ENCODE data around the gene MTG2.

The MTG2 gene, protein sequence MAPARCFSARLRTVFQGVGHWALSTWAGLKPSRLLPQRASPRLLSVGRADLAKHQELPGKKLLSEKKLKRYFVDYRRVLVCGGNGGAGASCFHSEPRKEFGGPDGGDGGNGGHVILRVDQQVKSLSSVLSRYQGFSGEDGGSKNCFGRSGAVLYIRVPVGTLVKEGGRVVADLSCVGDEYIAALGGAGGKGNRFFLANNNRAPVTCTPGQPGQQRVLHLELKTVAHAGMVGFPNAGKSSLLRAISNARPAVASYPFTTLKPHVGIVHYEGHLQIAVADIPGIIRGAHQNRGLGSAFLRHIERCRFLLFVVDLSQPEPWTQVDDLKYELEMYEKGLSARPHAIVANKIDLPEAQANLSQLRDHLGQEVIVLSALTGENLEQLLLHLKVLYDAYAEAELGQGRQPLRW

DNA sequence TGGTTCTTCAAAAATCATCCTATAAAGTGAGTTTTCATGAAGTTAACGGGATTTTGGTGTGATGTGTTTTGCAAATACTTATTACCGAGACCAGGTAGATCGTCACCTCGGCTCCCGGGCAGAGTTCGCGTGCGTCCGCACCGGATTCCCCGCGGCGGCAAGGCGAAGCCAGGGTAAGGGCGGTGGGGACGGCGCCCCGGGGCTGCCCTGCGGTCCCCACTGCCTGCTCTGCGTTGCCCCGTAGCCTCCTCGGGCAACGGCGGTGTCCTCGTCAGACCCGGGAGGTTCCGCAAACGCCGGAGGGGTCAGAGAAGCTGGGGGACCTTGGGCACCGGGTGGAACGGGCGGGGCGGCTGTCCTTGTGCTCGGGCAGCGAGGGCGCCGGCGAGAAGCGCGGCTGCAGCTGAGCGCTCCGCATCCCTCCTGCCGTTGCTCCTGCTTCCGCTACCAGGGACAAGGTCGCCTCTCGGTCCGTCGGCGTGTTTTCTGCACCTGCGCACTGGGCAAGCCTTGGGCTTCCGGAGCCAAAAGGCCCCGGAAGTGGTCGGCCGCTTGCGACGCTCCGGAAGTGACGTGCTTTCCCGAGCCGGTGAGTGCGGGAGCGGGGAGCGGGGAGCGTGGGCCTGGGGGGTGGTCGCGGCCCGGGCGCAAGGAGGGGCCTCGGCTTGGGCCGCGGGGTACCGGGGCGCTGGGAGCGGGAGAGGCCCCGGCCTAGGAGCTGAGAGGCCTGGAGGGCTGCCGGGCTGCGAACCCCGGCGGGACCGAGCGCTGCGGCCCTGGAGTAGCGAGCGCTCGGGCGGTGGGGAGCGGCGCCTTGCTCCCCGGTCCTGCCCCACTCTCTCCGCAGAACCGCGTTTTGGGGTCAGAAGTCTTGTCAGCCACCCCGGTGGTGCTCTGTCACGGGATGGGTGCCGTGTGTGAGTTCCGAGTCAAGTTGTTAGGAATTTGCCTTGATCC is at the start of gene MTG2:
MTG2 (plus strand) TSS at position 560 of the 957 bp plus-strand sequence. CDS start 10,393 bp downstream, outside the sequence.
- in situ Hi-C loops (cut with HindIII; ENCODE audit: low sequenced_read_pairs), result no loop called here

GRCh38 chr20:62133051-62133845 is 49.6 kb upstream of the MTG2 start:
- in situ Hi-C loops (cut with HindIII; ENCODE audit: low sequenced_read_pairs), result loop anchor here (5.0 to 10.0 kb wide), 2 partner anchors 41 to 88 kb away; no protein-coding TSS in a partner anchor

- in situ Hi-C loops (cut with HindIII; ENCODE audit: low sequenced_read_pairs), result loop anchor here (5.0 to 10.0 kb wide), 2 partner anchors 42 to 89 kb away; no protein-coding TSS in a partner anchor
These were observed 49.0 kb upstream of the MTG2 start for GRCh38 chr20:62133864-62134263.

DNA sequence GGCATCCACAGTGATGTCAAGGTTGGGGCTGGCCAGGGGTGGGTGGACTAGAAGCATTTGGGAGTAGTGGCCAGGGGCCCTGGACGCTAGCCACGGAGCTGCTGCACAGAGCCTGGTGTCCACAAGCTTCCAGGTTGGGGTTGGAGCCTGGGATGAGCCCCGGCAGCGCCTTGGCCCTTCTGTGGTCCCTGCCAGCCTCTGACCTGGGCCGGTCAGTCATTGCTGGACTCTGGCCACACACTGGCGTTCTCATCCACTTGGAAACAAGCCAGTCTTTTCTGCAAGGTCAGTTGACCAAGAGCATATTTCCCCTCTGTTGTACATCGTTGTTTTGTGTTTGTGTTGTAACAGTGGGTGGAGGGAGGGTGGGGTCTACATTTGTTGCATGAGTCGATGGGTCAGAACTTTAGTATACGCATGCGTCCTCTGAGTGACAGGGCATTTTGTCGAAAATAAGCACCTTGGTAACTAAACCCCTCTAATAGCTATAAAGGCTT is 48.0 kb upstream of the MTG2 start:
- in situ Hi-C loops (cut with HindIII; ENCODE audit: low sequenced_read_pairs), result loop anchor here (5.0 to 10.0 kb wide), 2 partner anchors 42 to 90 kb away; no protein-coding TSS in a partner anchor

GRCh38 chr20:62135573-62136266 is 47.1 kb upstream of the MTG2 start:
- in situ Hi-C loops (cut with HindIII; ENCODE audit: low sequenced_read_pairs), result loop anchor here (10.0 kb wide), 1 partner anchor 91 kb away; no protein-coding TSS in a partner anchor

GRCh38 chr20:62136283-62137091 is 46.3 kb upstream of the MTG2 start:
- in situ Hi-C loops (cut with HindIII; ENCODE audit: low sequenced_read_pairs), result loop anchor here (10.0 kb wide), 1 partner anchor 92 kb away; no protein-coding TSS in a partner anchor

DNA sequence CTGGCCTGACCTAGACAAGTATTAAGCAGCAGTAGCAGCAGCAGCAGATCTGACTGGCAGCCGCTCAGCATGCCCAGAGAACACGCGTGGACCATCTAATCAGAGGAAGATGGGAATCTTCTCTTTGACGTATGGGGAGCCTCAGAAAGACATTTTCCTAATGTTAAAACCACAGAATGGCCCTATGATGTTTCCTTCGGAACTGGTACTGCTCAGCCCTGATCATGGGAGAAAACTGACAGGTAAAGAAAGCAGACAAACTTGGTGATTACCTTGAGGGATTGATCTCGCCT is 45.8 kb upstream of the MTG2 start:
- in situ Hi-C loops (cut with HindIII; ENCODE audit: low sequenced_read_pairs), result loop anchor here (10.0 kb wide), 1 partner anchor 92 kb away; no protein-coding TSS in a partner anchor

DNA sequence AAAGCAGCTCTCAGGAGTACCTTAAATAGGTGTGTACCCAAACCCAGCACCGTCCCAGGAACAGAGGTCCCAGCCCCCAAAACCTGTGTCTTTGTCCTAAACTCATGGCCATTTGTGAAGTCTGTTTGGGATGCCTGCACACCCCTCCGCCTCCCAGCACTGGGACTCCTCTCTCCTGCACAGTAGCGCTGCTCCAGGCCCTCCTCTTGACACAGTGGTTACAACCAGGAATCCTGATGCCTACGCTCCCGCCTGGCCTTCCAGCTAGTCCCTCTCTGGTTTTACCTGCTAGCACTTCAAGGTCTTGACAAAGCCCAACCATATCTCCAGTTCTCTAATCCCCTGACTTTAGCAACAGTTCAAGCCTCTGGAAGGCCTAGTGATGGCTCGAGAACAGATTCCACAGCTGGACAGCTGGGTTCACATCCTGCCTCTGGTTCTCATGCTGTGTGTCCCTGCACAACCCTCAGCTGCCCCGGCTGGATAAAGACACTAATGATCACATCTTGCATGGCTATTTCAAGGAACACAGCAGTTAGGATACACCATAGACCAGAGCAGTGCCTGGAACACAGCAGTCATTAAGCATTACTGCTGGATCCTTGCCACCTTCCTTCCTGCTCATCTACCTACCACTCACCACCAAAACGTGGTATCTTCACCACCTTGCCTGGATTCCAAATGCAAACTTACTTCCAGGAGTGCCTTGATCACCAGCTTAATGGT is 45.2 kb upstream of the MTG2 start:
- in situ Hi-C loops (cut with HindIII; ENCODE audit: low sequenced_read_pairs), result loop anchor here (10.0 kb wide), 1 partner anchor 93 kb away; no protein-coding TSS in a partner anchor

GRCh38 chr20:62138204-62138543 is 44.7 kb upstream of the MTG2 start:
- in situ Hi-C loops (cut with HindIII; ENCODE audit: low sequenced_read_pairs), result loop anchor here (10.0 kb wide), 1 partner anchor 93 kb away; no protein-coding TSS in a partner anchor

- in situ Hi-C loops (cut with HindIII; ENCODE audit: low sequenced_read_pairs), result loop anchor here (10.0 kb wide), 1 partner anchor 94 kb away; no protein-coding TSS in a partner anchor
These were observed 43.9 kb upstream of the MTG2 start for GRCh38 chr20:62138912-62139311.

- in situ Hi-C loops (cut with HindIII; ENCODE audit: low sequenced_read_pairs), result loop anchor here (10.0 kb wide), 1 partner anchor 95 kb away; no protein-coding TSS in a partner anchor
These were observed 43.2 kb upstream of the MTG2 start for GRCh38 chr20:62139636-62140035.

- in situ Hi-C loops (cut with HindIII; ENCODE audit: low sequenced_read_pairs), result no loop called here
These were observed 41.8 kb upstream of the MTG2 start for GRCh38 chr20:62141043-62141396.

DNA sequence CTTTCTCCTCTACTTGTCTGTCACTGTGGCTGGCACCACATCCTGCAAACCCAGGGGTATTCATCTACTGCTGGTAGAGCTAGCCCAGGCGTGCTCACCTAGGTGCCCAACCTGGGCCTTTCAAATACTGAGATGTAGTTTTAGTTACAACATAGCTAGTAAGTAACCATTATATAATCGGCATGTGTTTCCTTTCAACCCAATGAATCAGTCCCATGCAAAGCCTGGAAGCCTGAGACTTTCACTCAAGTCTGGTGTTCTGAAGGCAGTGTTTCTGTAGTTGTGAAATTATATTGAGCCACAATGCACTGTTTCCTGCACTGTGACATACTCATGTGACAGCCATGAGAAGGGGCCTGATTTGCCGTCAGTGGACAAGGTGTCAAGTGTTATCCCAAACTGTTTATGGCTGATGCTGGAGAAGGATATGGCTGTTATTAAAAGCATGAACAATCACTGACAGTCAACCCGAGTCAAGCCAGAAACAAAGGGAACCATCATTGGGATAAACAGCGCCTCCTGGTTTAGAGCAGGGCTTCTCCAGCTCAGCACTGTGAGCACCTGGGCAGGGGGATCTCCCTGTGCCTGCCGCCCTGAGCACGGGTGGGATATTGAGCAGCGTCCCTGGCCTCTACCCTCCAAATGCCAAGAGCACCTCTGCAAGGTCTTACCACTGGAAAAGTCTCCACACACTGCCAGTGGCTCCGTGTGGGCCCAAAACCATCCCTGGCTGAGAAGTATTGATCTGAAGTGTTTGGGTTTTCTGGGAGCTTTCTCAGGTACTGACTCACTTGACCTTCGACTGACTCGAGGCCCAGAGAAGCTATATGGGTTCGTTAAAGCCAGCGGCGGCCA is 41.2 kb upstream of the MTG2 start:
- in situ Hi-C loops (cut with HindIII; ENCODE audit: low sequenced_read_pairs), result no loop called here

DNA sequence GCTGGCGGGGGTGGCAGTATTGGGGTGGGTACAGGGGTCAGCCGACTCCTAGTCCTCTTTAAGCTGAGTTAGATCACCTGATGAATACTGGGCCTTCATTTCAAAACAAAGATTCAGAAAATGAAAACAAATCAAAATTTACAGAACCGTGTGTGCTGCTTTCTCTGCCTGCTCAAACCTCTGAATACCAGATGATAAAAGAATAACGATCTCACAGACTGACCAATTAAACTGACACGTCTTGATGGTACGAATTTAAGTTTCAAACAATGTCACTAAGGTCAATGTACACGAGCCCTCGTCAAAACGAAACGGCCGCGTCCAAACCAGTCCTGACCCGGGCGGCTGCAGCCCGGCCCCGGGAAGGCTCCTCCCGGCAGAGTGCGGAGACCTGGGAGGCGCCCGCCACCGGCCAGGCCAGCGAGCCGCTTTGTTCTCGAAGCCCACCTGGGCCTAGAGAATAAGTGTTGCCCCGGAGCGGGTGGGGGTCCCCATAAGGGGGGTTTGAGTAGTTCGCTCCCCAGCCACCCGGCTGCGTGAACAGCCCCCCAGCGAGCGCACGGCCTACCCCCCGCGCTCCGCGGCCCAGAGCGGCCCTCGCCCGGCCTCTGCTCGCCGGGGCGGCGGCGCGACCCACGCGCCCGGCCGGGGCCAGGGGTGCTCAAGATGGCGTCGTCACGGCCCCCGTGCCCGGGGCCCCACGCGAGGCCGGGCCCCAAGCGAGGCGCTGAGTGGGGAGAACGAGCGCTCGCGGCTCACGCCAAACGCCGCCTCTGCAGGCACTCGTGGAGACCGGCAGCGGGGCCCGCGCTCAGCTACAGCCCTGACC is 40.4 kb upstream of the MTG2 start:
- in situ Hi-C loops (cut with HindIII; ENCODE audit: low sequenced_read_pairs), result no loop called here

GRCh38 chr20:62143081-62143956 is 39.5 kb upstream of the MTG2 start, which contains the start of the genes PSMA7 and SS18L1:
Gene PSMA7, minus strand, starts transcription at chr20:62143394. Its CDS starts 91 bp downstream, at chr20:62143303.
Gene SS18L1, plus strand, starts transcription at chr20:62143769. Its CDS starts 52 bp downstream, at chr20:62143821.
- in situ Hi-C loops (cut with HindIII; ENCODE audit: low sequenced_read_pairs), result no loop called here

Data from endothelial cell of hepatic sinusoid (primary cell).